Activated CD8-positive, alpha-beta T cell treated with anti-CD3 and anti-CD28 coated beads, Interleukin-2, amount 10 ng/mL, durations not matched to agents 7 days and 5 days (primary cell): ENCODE data around the gene ITGA4. TPM values are rescaled to one million over a fixed set of nuclear protein-coding genes. Genes with fewer than 3 reads are reported as not detected.

ENCODE experiments used
- ATAC-seq: fragments of 150-1000 bp; cut with Tn5 transposase; one replicate; pipeline ENCODE4 v1.10.0; 2021; ENCODE audit warnings: moderate library complexity
- CTCF ChIA-PET: fragments of 350-600 bp; sonication (Branson Sonifier 250); formaldehyde crosslinking; loops from one replicate; lab custom pipeline; 2021; ENCODE audit warnings: antibody characterized with exemption; lab: Charles Lee
- POLR2A ChIA-PET: fragments of 350-600 bp; sonication (Branson Sonifier 250); formaldehyde crosslinking; loops from one replicate; lab custom pipeline; 2021; ENCODE audit warnings: antibody characterized with exemption; lab: Charles Lee
- DNase-seq: peaks from one replicate; pipeline ENCODE4 v3.0.0-alpha.2; 2020
- H3K27ac Mint-ChIP-seq: one replicate; pipeline ENCODE4 v1.8.0; 2021; ENCODE audit warnings: mild to moderate bottlenecking, mixed read lengths
- H3K27me3 Mint-ChIP-seq: one replicate; pipeline ENCODE4 v1.8.0; 2021; ENCODE audit warnings: low read depth, mixed read lengths
- H3K36me3 Mint-ChIP-seq: one replicate; pipeline ENCODE4 v1.8.0; 2021; ENCODE audit warnings: low read depth, mixed read lengths
- H3K4me1 Mint-ChIP-seq: one replicate; pipeline ENCODE4 v1.8.0; 2021; ENCODE audit warnings: low read depth, mixed read lengths
- H3K4me3 Mint-ChIP-seq: one replicate; pipeline ENCODE4 v1.8.0; 2021; ENCODE audit warnings: mild to moderate bottlenecking, mixed read lengths
- H3K9me3 Mint-ChIP-seq: one replicate; pipeline ENCODE4 v1.8.0; 2022; ENCODE audit warnings: mixed read lengths; ENCODE audit not compliant: insufficient read depth
- total RNA-seq, 2 experiments: library from RNA; stranded (reverse); gene quantifications; one replicate each; pipeline ENCODE4 v1.2.3, GENCODE V29; 2021

Gene ITGA4
- total RNA-seq, result 100 to 1,000 TPM; 144 to 152 TPM

DNA sequence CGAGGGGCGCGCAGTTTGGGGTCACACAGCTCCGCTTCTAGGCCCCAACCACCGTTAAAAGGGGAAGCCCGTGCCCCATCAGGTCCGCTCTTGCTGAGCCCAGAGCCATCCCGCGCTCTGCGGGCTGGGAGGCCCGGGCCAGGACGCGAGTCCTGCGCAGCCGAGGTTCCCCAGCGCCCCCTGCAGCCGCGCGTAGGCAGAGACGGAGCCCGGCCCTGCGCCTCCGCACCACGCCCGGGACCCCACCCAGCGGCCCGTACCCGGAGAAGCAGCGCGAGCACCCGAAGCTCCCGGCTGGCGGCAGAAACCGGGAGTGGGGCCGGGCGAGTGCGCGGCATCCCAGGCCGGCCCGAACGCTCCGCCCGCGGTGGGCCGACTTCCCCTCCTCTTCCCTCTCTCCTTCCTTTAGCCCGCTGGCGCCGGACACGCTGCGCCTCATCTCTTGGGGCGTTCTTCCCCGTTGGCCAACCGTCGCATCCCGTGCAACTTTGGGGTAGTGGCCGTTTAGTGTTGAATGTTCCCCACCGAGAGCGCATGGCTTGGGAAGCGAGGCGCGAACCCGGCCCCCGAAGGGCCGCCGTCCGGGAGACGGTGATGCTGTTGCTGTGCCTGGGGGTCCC, at the start of gene ITGA4:
TSS of gene ITGA4 (plus strand) at position 266 of the 620 bp plus-strand sequence. CDS start at position 535, 269 bp downstream.
- peak within 1 kb of the TSS; percentile 89 for H3K27ac Mint-ChIP-seq
- CTCF ChIA-PET, result interaction anchor here (0.5 to 6.9 kb wide), 39 partner anchors 11 to 480 kb away, joined by 3 to 69 read pairs (median 4); no protein-coding TSS in a partner anchor
- peak within 1 kb of the TSS; percentile 89 for H3K4me3 Mint-ChIP-seq
- DNase-seq (peak; percentile 91), ATAC-seq (peak; percentile 82)
- H3K36me3 Mint-ChIP-seq, result peaks cover 51% of the 10 kb centered on the region
- no peaks in the 10 kb centered on the region for H3K27me3 Mint-ChIP-seq
- no peaks in the 10 kb centered on the region for H3K9me3 Mint-ChIP-seq
- H3K4me1 Mint-ChIP-seq, result peaks cover 34% of the 10 kb centered on the region
- POLR2A ChIA-PET, result interaction anchor here (0.6 to 6.8 kb wide), 37 partner anchors 9 to 376 kb away, joined by 3 to 249 read pairs (median 4); no protein-coding TSS in a partner anchor

DNA sequence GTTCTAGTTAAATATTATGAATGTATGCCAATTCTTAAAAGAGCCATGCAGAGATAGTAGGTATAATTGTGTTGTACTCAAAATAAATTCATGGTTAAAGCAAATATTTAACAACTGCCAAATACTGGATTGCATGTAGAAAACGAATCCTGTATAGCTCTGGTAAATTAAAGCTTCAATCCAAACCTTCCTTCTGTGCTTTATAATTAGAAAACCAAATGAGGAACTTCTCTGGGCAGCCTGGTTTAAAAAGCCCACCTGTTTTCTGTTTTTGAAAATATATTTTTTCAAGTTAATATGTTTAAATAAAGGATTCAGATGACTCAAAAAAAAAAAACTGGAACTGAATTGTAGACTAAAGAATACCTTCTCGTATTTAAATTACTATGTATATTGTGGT, 48.3 kb upstream of the ITGA4 start:
- ChIA-PET CTCF (no interaction called here), POLR2A (no interaction called here)
- Mint-ChIP-seq H3K9me3 (peaks cover 11% of the 10 kb centered on the region), H3K36me3 (peaks cover 10% of the 10 kb centered on the region), H3K4me1 (peaks cover 3% of the 10 kb centered on the region), H3K4me3 (no peak overlapping the region), H3K27me3 (no peaks in the 10 kb centered on the region), H3K27ac (no peak overlapping the region)
- DNase-seq, result no peak
- no peak for ATAC-seq

DNA sequence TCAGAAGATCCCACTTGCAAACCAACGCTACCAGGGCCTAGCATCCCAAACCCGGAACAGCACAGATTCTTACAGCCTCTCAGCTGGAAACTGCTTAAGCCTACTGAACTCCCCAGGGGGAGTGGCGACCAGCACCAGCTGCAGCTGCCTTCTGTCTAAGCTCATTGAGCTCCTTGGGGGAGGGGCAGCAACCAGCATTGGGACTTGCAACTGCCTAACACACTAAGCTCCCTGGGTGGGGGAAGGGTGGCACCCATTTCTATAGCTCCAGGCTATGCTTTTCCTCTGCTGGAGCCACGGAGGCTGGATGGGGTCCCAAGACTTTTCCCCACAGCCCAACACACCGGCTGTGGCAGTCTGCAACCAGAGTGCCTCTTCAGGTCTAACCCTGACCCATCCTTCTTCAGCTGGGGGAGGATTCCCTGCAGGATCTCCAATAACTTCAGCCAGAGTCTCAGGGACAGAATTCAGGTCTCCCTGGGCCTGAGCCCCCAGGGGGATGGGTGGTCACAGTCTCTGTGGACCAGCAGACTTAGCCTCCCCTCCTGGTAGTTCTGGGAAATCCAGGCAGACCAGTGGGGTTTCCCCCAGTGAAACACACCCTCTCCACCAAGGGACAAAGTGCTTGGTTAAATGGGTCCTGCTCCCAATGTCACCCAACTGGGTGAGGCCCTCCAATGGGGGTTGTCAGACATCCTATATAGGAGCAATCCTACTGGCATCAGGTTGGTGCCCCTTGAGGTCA, 45.9 kb upstream of the ITGA4 start:
- peaks cover 3% of the 10 kb centered on the region for H3K4me1 Mint-ChIP-seq
- no peaks in the 10 kb centered on the region for H3K27me3 Mint-ChIP-seq
- no peak overlapping the region for H3K4me3 Mint-ChIP-seq
- peaks cover 13% of the 10 kb centered on the region for H3K36me3 Mint-ChIP-seq
- H3K9me3 Mint-ChIP-seq, result peaks cover 16% of the 10 kb centered on the region
- ChIA-PET CTCF (interaction anchor here (0.8 kb wide), 1 partner anchor 113 kb away, joined by 3 read pairs; no protein-coding TSS in a partner anchor), POLR2A (no interaction called here)
- ATAC-seq (no peak), DNase-seq (no peak)
- H3K27ac Mint-ChIP-seq, result no peak overlapping the region

DNA sequence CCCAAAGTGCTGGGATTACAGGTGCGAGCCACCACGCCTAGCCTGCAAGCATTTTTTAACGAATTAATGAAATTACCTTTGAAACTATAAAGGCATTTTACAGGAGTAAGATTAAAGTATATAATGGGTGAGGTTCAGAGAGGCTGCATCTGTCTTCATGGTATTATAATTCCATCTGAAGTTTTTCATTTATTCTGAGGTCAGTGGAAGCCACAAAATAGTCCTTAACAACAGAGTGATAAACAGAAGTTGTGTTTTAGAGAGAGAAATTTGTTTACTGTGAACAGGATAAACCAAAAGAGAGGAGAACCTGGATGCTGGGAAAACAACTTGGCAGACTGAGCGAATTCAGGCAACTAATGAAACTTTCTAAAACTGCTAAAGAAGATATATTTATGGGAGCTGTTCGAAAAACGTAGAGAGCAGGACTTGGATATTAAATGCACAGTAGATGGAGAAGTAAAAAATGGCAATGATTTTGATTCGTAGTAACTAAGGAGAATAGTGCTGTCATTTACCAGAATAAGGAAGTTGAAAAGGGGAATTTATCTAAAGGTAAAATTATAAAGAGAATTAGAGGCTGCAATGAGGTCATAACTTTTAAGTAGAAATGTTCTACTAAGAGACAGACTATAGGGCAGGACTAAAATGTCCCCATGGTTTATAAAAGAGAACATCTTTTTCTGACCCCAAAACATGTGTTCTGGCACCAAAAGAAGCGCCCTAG, 37.9 kb upstream of the ITGA4 start:
- Mint-ChIP-seq H3K4me3 (no peak overlapping the region), H3K36me3 (no peaks in the 10 kb centered on the region), H3K4me1 (peaks cover 14% of the 10 kb centered on the region), H3K27me3 (no peaks in the 10 kb centered on the region), H3K9me3 (peaks cover under 1% of the 10 kb centered on the region), H3K27ac (no peak overlapping the region)
- ATAC-seq, result no peak
- DNase-seq, result no peak
- POLR2A ChIA-PET, result no interaction called here
- CTCF ChIA-PET, result no interaction called here

DNA sequence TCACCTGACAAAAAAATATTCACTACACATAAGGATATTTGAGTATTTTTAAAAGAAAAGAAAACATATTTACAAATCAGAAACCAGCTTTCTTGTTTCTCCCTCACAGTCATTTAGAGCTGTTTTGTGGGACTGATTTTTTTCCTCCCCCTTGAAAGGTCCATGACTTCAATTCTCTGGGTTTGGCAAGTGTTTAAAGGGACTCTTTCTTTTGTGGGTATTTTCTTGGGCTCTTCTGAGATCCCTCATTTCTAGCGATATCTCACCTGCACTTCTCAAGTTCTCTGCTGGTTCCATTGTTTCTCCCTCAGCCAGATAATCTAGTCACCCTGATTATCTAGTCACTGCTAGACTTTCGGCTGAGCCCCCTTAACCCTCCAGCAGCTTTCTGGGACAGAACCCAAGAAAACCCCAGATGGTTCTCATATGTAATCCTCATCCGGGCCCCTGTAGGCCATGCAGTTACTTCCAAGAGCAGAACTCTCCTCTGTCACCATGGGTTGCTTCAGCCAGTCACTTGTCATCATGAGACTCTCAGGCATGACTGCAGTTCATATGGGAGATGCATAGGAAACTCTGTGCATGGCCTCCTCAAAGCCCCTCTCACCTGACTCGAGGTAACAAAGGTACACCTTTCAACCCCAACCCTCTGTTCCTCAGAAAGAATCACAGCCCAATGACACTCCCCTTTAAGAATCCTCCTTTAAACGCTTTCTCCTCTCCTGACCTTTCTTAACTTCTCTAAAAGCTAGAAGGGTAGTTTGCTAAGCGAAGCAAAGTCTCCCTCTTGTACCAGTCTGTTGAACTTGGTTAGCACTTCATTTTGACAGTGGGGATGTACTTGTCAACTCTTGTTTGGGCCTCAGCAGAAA, 36.7 kb upstream of the ITGA4 start:
- CTCF ChIA-PET, result no interaction called here
- ATAC-seq (no peak), DNase-seq (no peak)
- Mint-ChIP-seq H3K4me1 (peaks cover 14% of the 10 kb centered on the region), H3K27ac (peak overlapping the region; percentile 1), H3K9me3 (no peaks in the 10 kb centered on the region), H3K27me3 (no peaks in the 10 kb centered on the region), H3K4me3 (no peak overlapping the region), H3K36me3 (no peaks in the 10 kb centered on the region)
- POLR2A ChIA-PET, result no interaction called here

DNA sequence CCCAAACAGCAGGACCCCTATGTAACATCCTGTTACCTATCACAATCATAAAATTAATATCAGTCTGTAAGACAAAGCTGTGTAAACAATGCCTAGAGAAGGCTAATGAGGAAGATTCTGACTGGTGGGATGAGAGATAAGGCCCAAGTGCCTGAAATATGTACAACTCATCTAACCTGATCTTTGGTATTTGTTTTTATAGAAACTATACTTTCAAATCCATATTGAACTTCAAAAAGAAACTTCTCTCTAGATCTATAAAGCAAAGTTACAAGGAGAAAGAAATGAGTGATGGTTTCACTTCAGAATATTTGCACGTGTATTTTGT, 36.1 kb upstream of the ITGA4 start:
- ATAC-seq (no peak), DNase-seq (no peak)
- H3K4me3 Mint-ChIP-seq, result no peak overlapping the region
- H3K27ac Mint-ChIP-seq, result peak overlapping the region; percentile 16
- no peaks in the 10 kb centered on the region for H3K9me3 Mint-ChIP-seq
- no peaks in the 10 kb centered on the region for H3K27me3 Mint-ChIP-seq
- peaks cover 14% of the 10 kb centered on the region for H3K4me1 Mint-ChIP-seq
- H3K36me3 Mint-ChIP-seq, result no peaks in the 10 kb centered on the region
- ChIA-PET CTCF (no interaction called here), POLR2A (no interaction called here)

DNA sequence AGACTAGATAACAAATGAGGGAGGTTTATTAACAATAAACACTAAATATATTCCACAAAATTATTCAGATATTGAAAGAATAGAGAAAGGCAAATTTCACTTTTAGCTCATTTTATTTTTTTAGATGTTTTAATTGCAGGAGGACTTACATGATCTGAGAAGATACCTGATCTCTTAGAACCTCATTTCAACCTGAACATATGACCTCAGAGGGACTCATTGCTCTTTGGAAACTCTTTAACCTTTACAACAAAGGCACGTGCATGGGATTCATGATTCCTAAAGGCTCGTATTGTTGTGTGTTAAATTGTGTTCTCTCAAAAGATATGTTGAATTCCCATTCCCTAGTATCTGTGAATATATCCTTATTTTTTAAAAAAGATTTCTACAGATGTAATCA, 35.7 kb upstream of the ITGA4 start:
- no peaks in the 10 kb centered on the region for H3K27me3 Mint-ChIP-seq
- no peak overlapping the region for H3K4me3 Mint-ChIP-seq
- ChIA-PET POLR2A (no interaction called here), CTCF (no interaction called here)
- no peaks in the 10 kb centered on the region for H3K36me3 Mint-ChIP-seq
- DNase-seq (no peak), ATAC-seq (no peak)
- H3K27ac Mint-ChIP-seq, result peak overlapping the region; percentile 16
- H3K9me3 Mint-ChIP-seq, result peaks cover 2% of the 10 kb centered on the region
- peaks cover 14% of the 10 kb centered on the region for H3K4me1 Mint-ChIP-seq

DNA sequence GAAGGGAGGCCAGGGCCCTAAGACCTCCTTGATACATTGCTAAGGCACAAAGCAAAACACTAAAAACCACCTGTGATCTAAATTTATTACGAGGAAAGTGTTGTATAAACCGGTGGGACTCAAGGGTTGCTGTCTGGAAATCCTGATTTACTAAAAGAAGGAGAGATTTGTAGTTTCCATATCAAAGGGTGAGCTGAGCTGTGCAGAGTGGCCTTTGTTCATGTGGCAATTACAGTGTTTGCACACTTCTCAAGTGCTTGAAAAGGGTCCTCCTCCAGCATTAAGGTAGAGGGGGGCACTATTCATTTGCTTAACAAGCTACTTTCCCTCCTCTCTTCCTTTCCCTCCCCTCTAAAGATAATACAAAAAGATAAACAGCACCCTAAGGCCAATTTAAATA, 30.5 kb upstream of the ITGA4 start:
- peaks cover 9% of the 10 kb centered on the region for H3K9me3 Mint-ChIP-seq
- no peaks in the 10 kb centered on the region for H3K27me3 Mint-ChIP-seq
- POLR2A ChIA-PET, result interaction anchor here (0.9 kb wide), 1 partner anchor 15 kb away, joined by 3 read pairs; no protein-coding TSS in a partner anchor
- CTCF ChIA-PET, result interaction anchor here (0.8 to 1.7 kb wide), 3 partner anchors 13 to 322 kb away, joined by 3 to 7 read pairs (median 4); no protein-coding TSS in a partner anchor
- H3K27ac Mint-ChIP-seq, result no peak overlapping the region
- peaks cover 26% of the 10 kb centered on the region for H3K4me1 Mint-ChIP-seq
- DNase-seq (no peak), ATAC-seq (no peak)
- no peak overlapping the region for H3K4me3 Mint-ChIP-seq
- peaks cover 2% of the 10 kb centered on the region for H3K36me3 Mint-ChIP-seq

DNA sequence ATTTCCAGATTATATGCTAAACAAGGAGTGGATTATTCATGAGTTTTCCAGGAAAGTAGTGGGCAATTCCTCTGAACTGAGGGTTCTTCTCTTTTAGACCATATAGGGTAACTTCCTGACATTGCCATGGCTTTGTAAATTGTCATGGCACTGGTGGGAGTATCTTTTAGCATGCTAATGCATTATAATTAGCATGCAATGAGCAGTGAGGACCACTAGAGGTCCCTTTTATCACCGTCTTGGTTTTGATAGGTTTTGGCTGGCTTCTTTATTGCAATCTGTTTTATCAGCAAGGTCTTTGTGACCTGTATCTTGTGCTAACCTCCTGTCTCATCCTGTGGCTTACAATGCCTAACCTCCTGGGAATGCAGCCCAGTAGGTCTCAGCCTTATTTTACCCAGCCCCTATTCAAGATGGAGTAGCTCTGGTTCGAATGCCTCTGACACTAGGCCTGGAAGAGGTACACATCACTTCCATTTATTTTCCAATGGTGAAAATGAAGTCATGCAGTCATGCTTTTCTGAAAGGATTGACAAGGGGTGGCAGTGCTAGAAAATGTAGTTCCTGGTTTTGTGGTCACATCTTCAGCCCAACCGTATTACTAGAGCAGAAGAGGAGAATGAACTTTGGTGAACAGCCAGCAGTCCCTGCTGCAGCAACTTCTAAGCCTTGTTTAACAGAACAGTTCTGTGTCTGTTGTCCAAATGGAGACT, 26.6 kb upstream of the ITGA4 start:
- Mint-ChIP-seq H3K27me3 (no peaks in the 10 kb centered on the region), H3K4me3 (no peak overlapping the region), H3K36me3 (peaks cover 17% of the 10 kb centered on the region), H3K27ac (peak overlapping the region; percentile 55), H3K4me1 (peaks cover 20% of the 10 kb centered on the region), H3K9me3 (peaks cover 21% of the 10 kb centered on the region)
- ChIA-PET POLR2A (no interaction called here), CTCF (interaction anchor here (0.9 to 2.0 kb wide), 10 partner anchors 11 to 325 kb away, joined by 3 to 9 read pairs (median 5); partner anchors contain the start of gene ITGA4)
- ATAC-seq (peak; percentile 53), DNase-seq (peak; percentile 49)

DNA sequence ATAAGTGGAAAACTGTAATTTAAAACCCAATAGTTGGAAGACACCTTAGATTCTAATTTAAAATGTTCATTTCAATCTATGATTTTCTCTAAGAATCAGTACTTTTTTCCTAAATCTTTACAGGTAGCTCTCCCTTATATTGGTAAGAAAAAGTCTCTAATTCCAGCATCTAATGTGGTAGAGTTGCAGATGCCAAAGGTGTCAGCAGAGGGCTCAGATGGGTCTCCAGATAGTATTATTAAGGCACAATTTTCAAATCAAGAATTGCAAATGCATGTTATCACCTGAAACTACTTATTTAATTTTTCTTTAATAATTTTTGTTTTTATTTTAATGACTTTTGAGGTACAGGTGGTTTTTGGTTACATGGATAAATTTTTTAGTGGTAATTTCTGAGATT, 25.5 kb upstream of the ITGA4 start:
- no peaks in the 10 kb centered on the region for H3K27me3 Mint-ChIP-seq
- H3K27ac Mint-ChIP-seq, result no peak overlapping the region
- CTCF ChIA-PET, result interaction anchor here (0.9 to 2.0 kb wide), 13 partner anchors 8 to 355 kb away, joined by 3 to 9 read pairs (median 5); partner anchors contain the start of gene ITGA4
- POLR2A ChIA-PET, result no interaction called here
- peaks cover 17% of the 10 kb centered on the region for H3K9me3 Mint-ChIP-seq
- peaks cover 17% of the 10 kb centered on the region for H3K36me3 Mint-ChIP-seq
- ATAC-seq (no peak), DNase-seq (no peak)
- peaks cover 20% of the 10 kb centered on the region for H3K4me1 Mint-ChIP-seq
- H3K4me3 Mint-ChIP-seq, result no peak overlapping the region
